DMS114 treated with DMSO at 0.1 percent for 48 hours (cell line): ENCODE data around the gene SNAP29.
"Not testable (repeated sequence)": the region's sequence is repeated elsewhere in the genome, so short reads cannot be mapped to it uniquely, and the experiment has no call there.

ENCODE experiments used
- DNase-seq: peaks from one replicate; lab custom pipeline; 2025; ENCODE audit not compliant: unreplicated experiment; lab: John Stamatoyannopoulos, UW

The SNAP29 gene

DNA sequence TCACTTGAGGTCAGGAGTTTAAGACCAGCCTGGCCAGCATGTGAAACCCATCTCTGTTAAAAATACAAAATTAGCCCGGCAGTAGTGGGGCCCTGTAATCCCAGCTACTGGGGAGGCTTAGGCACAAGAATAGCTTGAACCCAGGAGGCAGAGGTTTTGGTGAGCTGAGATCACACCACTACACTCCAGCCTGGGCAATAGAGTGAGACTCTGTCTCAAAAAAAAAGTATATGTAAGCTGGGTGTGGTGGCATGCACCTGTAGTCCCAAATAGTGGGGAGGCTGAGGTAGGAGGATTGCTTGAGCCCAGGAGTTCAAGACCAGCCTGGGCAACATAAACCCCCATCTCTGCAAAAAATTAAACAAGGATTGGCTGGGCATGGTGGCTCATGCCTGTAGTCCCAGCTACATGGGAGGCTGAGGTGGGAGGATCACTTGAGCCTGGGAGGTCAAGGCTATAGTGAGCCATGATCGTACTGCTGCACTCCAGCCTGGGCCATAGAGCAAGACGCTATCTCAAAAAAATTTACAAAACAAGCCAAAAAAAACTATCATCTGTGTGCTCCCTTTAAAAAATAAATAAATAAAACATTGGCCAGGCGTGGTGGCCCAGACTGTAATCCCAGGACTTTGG lies 69.2 kb downstream of the SNAP29 start:
- no peak for DNase-seq

DNA sequence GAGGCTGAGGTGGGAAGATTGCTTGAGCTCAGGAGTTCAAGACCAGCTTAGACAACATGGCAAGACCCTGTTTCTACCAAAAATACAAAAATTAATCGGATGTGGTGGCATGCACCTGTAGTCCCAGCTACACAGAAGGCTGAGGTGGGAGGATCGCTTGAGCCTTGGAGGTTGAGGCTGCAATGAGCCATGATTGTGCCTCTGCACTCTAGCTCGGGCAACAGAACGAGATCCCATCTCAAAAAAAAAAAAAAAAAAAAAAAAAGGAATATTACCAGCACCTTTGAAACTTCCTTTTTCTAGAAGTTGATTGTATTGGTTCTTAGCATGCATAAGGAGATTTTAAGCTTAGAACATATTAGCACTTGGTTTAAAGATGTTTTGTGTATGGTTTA lies 69.8 kb downstream of the SNAP29 start:
- DNase-seq = no peak

DNA sequence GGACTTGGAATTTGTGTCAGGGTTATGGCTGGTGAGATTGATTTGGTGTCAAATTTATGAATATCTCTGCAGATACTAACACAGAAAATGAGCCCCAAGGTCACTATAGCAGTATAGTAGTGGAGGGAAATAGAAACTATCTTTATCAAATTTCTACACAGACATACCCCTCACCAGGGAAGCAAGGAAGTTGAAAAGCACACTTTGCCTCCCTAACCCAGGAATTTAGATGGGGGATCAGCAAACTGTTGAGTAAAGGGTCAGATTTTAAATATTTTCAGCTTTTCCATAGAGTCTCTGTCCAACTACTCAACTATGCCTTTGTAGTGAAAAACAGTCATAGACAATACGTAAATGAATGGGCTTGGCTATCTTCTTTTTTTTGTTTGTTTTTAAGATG lies 71.2 kb downstream of the SNAP29 start:
- DNase-seq = no peak

DNA sequence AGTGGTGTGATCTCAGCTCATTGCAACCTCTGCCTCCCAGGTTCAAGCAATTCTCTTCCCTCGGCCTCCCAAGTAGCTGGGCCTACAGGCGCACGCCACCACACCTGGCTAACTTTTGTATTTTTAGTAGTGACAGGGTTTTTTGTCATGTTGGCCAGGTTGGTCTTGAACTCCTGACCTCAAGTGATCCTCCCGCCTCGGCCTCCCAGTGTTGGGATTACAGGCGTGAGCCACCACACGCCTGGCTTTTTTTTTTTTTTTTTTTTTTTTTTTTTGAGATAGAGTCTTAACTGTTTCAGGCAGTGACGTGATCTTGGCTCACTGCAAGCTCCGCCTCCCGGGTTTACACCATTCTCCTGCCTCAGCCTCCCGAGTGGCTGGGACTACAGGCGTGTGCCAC lies 71.6 kb downstream of the SNAP29 start:
- not testable (repeated sequence) for DNase-seq

DNA sequence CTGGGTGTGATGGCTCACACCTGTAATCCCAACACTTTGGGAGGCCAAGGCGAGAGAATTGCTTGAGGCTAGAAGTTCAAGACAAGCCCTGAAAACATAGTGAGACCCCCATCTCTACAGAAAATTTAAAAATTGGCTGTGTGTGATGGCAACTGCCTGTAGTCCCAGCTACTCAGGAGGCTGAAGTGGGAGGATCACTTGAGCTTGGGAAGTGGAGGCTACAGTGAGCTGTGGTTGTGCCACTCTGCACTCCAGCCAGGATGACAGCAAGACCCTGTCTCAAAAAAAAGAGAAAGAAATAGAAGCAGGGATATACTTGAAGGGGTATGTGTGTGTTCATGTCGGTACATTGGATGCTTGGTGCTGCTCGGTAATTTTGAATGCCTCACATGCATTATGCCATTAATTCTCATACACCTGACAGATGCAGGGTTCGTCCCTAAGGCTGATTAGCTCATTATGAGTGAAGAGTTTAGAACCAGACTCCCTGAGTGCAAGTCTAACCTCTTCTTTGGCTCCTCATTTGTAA lies 72.4 kb downstream of the SNAP29 start:
- no peak for DNase-seq

DNA sequence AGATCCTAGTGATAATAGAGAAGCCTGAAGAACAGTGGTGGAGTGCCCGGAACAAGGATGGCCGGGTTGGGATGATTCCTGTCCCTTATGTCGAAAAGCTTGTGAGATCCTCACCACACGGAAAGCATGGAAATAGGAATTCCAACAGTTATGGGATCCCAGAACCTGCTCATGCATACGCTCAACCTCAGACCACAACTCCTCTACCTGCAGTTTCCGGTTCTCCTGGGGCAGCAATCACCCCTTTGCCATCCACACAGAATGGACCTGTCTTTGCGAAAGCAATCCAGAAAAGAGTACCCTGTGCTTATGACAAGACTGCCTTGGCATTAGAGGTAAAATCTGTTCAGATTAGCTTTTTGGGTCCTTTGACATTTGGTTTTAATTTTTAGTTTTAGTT lies 75.1 kb downstream of the SNAP29 start:
- DNase-seq = no peak

DNA sequence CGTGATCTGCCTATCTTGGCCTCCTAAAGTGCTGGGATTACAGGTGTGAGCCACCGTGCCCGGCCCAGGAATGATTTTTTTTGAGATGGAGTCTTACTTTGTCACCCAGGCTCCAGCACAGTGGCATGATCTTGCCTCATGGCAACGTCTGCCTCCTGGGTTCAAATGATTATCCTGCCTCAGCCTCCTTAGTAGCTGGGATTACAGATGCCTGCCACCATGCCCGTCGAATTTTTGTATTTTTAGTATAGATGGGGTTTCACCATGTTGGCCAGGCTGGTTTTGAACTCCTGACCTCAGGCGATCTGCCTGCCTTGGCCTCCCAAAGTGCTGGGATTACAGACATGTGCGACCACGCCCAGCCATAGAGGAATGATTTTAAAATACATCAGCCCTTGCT lies 76.2 kb downstream of the SNAP29 start:
- DNase-seq = not testable (repeated sequence)

DNA sequence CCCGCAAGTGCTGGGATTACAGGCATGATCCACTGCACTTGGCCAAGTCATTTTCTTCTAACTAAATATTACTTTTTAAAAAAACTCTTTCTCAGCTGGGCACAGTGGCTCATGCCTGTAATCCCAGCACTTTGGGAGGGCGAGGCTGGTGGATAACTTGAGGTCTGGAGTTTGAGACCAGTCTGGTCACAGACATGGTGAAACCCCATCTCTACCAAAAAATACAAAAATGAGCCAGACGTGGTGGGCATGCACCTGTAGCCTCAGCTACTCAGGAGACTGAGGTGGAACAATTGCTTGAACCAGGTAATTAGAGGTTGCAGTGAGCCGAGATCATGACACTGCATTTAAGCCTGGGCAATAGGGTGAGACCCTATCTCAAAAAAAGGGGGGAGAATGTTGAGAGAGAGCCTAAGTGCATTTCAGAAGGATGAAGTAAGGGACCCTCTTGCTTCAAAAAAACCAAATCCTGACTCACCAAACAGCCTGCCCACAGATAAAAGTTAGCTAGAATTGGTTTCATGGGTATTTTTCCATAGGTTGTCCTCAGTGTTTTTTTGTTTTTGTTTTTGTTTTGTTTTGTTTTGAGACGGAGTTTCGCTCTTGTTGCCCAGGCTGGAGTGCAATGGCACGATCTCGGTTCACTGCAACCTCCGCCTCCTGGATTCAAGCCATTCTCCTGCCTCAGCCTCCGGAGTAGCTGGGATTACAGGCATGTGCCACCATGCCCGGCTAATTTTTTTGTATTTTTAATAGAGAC lies 77.2 kb downstream of the SNAP29 start:
- not testable (repeated sequence) for DNase-seq

DNA sequence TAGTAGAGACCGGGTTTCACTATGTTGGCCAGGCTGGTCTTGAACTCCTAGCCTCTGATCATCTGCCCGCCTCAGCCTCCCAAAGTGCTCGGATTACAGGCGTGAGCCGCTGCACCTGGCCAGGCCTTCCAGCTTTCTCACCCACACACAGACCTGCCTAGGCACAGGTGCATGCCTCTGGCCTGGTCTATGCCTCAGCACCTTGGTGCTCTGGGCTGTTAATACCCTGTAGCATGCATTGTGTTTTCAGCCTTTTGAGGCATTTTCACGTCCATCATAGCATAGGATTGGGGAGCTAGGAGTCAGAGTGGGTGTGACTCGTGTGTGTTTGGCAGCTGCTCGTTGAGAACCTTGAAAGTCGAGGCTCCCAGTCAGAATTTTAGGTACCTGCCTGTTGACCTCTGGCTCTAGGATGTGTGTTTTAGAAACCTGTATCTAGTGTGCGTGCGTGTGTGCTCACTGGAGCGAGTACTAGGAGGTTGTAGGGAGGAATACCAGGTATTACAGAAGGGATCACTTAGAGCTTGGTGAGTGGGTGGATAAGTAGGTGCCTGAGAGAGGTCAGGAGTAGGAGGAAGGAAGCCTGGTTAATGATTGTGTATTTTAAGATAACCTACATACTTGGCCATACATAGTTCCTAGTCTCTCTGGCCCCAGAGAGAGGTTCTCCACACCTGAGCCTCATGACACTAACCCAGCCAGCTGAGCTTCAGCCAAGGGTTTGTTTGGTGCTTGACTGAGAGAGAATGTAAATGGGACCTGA lies 78.4 kb downstream of the SNAP29 start:
- DNase-seq = no peak

DNA sequence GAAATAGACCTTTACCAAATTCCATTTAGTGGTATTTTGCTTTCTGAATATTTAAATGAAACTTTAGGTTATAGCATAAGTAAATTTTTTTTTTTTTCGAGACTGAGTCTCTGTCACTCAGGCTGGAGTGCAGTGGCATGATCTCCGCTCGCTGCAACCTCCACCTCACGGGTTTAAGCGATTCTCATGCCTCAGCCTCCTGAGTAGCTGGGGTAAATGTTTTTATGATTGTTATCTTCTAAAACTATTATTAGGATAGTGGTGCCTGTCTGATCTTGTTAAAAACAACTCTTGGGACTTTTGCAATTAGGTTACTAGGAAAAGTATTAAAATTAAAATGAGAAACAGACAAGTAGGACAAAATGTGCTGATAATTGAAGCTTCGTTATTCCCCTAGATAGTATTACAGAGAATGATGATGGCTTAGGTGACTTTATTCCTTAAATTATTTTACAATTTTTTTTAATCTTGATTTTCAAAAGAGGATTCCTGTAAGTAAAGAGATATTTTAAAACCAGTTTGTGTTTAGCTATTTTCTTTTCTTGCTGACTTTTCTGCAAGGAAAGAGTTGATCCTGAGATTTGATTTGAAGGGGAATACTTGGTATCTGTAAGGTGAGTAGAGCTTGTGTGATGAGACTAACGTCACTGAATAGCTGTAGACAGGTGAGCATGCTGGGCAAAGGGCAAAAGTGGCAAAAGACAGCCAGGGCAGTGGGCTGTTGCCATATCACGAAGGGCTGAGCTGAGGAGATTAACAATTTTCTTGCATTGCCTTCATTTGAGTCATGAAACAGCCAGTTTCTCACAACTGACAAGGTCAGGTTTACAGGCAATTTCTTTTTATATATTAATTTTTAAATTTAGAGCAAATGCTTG lies 79.2 kb downstream of the SNAP29 start:
- DNase-seq = no peak

DNA sequence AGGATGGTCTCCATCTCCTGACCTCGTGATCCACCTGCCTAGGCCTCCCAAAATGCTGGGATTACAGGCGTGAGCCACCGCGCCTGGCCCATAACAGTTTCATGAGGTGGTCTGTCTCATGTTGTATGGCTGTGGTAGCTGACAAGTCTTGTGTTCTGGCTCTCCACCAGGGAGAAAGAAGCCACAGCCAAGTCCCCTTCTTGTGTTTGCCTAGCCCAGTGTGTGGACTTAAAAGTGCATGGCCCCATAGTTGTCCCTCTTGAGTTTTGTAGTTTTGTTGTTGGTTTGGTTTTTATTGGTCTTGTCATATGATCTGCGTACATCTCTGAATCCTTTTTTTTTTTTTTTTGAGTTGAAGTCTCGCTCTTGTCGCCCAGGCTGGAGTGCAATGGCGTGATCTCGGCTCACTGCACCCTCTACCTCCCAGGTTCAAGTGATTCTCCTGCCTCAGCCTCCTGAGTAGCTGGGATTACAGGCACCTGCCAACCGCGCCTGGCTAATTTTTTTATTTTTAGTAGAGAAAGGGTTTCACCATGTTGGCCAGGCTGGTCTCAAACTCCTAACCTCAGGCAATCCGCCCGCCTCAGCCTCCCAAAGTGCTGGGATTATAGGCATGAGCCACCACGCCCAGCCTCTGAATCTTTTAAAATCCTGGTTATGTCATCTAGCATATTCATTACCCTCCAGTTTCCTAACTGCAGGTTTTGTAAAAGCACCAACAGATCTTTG lies 80.8 kb downstream of the SNAP29 start:
- DNase-seq = not testable (repeated sequence)

DNA sequence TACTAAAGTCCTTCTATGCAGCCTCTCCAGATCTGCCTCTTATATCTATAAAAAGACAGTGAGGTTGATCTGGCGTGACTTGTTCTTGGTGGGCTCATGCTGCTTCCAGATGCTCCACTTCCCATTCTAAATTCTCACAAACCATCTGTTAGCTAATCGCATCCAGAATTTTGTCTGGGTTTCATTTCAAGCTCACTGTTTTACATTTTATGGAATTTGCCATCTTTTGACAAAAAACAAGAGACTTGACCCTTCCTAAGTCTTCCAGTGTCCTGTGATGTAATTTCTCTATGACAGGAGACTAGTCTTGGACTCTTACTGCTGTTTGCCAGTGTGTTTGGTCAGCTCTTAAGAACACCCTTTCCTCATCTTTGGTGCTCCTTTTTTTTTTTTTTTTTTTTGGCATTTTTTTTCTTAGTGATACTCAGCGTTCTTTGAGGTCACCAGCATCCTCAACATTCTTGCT lies 81.4 kb downstream of the SNAP29 start:
- no peak for DNase-seq
